Measurements from ENCODE around the gene RAPGEF4. TPM values are rescaled to one million over a fixed set of nuclear protein-coding genes. Genes with fewer than 3 reads are reported as not detected.
A peak's percentile ranks its signal among the peaks of the same experiment; 100 is the strongest.
"Not testable (repeated sequence)": the region's sequence is repeated elsewhere in the genome, so short reads cannot be mapped to it uniquely, and the experiment has no call there.

RAPGEF4 gene
- total RNA-seq, 1 experiment from 2014 or later = 0.62 TPM

GRCh38 chr2:173092844-173093402, 357.3 kb downstream of the RAPGEF4 start:
- no peaks in the 10 kb centered on the region for H3K27me3 ChIP-seq (ENCODE audit: control insufficient read depth, insufficient read depth, low read length)

GRCh38 chr2:173093617-173094016, 358.0 kb downstream of the RAPGEF4 start:
- H3K4me3 ChIP-seq (ENCODE audit: low read depth in 2 of 2, low read length in 2 of 2); H3K9me3 ChIP-seq (ENCODE audit: control insufficient read depth, insufficient read depth, low read depth, low read length); CTCF ChIA-PET; DNase-seq (ENCODE audit: low read depth, low spot score); H3K27me3 ChIP-seq (ENCODE audit: control insufficient read depth, insufficient read depth, low read length); ATAC-seq; in situ Hi-C loops (cut with HindIII; ENCODE audit: low pct_unique_long_range_greater_than_20kb, low sequenced_read_pairs); BruUV-seq (replicated peaks): not testable (repeated sequence)
- Histone ChIP-seq H3K4me1 (ENCODE audit: control insufficient read depth, insufficient read depth, low read length) (peaks cover 55% of the 10 kb centered on the region), H3K27ac (ENCODE audit: low read length) (peak overlapping the region; percentile 100), H3K36me3 (ENCODE audit: control insufficient read depth, insufficient read depth, low read length) (peaks cover 25% of the 10 kb centered on the region; the same call in 1 of the 2 replicates)
- POLR2A ChIA-PET = interaction anchor here (0.7 kb wide), 1 partner anchor 9 kb away, joined by 4 read pairs; no protein-coding TSS in a partner anchor
- intact Hi-C loops (cut with micrococcal nuclease; ENCODE audit: unreplicated experiment) = loop anchor here (5.0 kb wide), 2 partner anchors 69 to 119 kb away; no protein-coding TSS in a partner anchor

More at GRCh38 chr2:173092844-173093402, 357.3 kb downstream of the RAPGEF4 start:
- ChIA-PET CTCF (interaction anchor here (1.9 kb wide), 1 partner anchor 71 kb away, joined by 6 read pairs; no protein-coding TSS in a partner anchor), POLR2A (interaction anchor here (1.1 kb wide), 1 partner anchor 13 kb away, joined by 3 read pairs; no protein-coding TSS in a partner anchor)
- peak; percentile 38 for ATAC-seq
- Histone ChIP-seq H3K36me3 (ENCODE audit: control insufficient read depth, insufficient read depth, low read length) (peaks cover 25% of the 10 kb centered on the region; the same call in 1 of the 2 replicates), H3K9me3 (ENCODE audit: control insufficient read depth, insufficient read depth, low read depth, low read length) (no peaks in the 10 kb centered on the region), H3K27ac (ENCODE audit: low read length) (peak overlapping the region; percentile 100), H3K4me3 (ENCODE audit: low read depth in 2 of 2, low read length in 2 of 2) (peak overlapping the region; percentile 1 to 23; a peak in 2 of 4 replicates), H3K4me1 (ENCODE audit: control insufficient read depth, insufficient read depth, low read length) (peaks cover 60% of the 10 kb centered on the region)
- TF ChIP-seq REST (IDR thresholded peaks at IDR 0.05; ENCODE audit: insufficient read depth in 1 of 2, low read depth in 2 of 2, low read length in 1 of 2) (no peak), SIN3A (IDR thresholded peaks at IDR 0.05; ENCODE audit: borderline replicate concordance, insufficient read depth, low read depth, low read length) (no peak), CTCF (IDR thresholded peaks at IDR 0.05) (no peak), POLR2AphosphoS5 (IDR thresholded peaks at IDR 0.05; ENCODE audit: low read depth, low read length) (peak; percentile 48; the same call in 1 of the 2 replicates), TCF7L2 (IDR thresholded peaks at IDR 0.05; ENCODE audit: low read depth, low read length) (peak; percentile 79; the same call in 1 of the 2 replicates)
- DNase-seq (ENCODE audit: low read depth, low spot score) = no peak
- in situ Hi-C loops (cut with HindIII; ENCODE audit: low pct_unique_long_range_greater_than_20kb, low sequenced_read_pairs) = no loop called here
- intact Hi-C loops (cut with micrococcal nuclease; ENCODE audit: unreplicated experiment) = loop anchor here (5.0 kb wide), 2 partner anchors 69 to 119 kb away; no protein-coding TSS in a partner anchor
- no TSS peak for BruUV-seq (replicated peaks)

- in situ Hi-C loops (cut with HindIII; ENCODE audit: low pct_unique_long_range_greater_than_20kb, low sequenced_read_pairs) (no loop called here), intact Hi-C loops (cut with micrococcal nuclease; ENCODE audit: unreplicated experiment) (loop anchor here (5.0 kb wide), 2 partner anchors 68 to 118 kb away; no protein-coding TSS in a partner anchor)
- Histone ChIP-seq H3K36me3 (ENCODE audit: control insufficient read depth, insufficient read depth, low read length) (peaks cover 25% of the 10 kb centered on the region; the same call in 1 of the 2 replicates), H3K4me1 (ENCODE audit: control insufficient read depth, insufficient read depth, low read length) (peaks cover 54% of the 10 kb centered on the region), H3K27me3 (ENCODE audit: control insufficient read depth, insufficient read depth, low read length) (no peaks in the 10 kb centered on the region), H3K9me3 (ENCODE audit: control insufficient read depth, insufficient read depth, low read depth, low read length) (no peaks in the 10 kb centered on the region), H3K27ac (ENCODE audit: low read length) (peak overlapping the region; percentile 99), H3K4me3 (ENCODE audit: low read depth in 2 of 2, low read length in 2 of 2) (no peak overlapping the region)
- DNase-seq (ENCODE audit: low read depth, low spot score) (no peak), ATAC-seq (no peak)
- BruUV-seq (replicated peaks) = no TSS peak
- CTCF ChIA-PET = interaction anchor here (0.7 kb wide), 1 partner anchor 67 kb away, joined by 3 read pairs; no protein-coding TSS in a partner anchor
- POLR2A ChIA-PET = interaction anchor here (0.6 kb wide), 1 partner anchor 15 kb away, joined by 5 read pairs; no protein-coding TSS in a partner anchor
- TF ChIP-seq CTCF (IDR thresholded peaks at IDR 0.05) (no peak), TCF7L2 (IDR thresholded peaks at IDR 0.05; ENCODE audit: low read depth, low read length) (no peak), SIN3A (IDR thresholded peaks at IDR 0.05; ENCODE audit: borderline replicate concordance, insufficient read depth, low read depth, low read length) (no peak), REST (IDR thresholded peaks at IDR 0.05; ENCODE audit: insufficient read depth in 1 of 2, low read depth in 2 of 2, low read length in 1 of 2) (no peak), POLR2AphosphoS5 (IDR thresholded peaks at IDR 0.05; ENCODE audit: low read depth, low read length) (no peak)
Measured at GRCh38 chr2:173094731-173095130, 359.1 kb downstream of the RAPGEF4 start.

Measured in Panc1 (cell line).